ENCODE data around the gene C11orf98.
"Not testable (repeated sequence)": the region's sequence is repeated elsewhere in the genome, so short reads cannot be mapped to it uniquely, and the experiment has no call there.

The C11orf98 gene

DNA sequence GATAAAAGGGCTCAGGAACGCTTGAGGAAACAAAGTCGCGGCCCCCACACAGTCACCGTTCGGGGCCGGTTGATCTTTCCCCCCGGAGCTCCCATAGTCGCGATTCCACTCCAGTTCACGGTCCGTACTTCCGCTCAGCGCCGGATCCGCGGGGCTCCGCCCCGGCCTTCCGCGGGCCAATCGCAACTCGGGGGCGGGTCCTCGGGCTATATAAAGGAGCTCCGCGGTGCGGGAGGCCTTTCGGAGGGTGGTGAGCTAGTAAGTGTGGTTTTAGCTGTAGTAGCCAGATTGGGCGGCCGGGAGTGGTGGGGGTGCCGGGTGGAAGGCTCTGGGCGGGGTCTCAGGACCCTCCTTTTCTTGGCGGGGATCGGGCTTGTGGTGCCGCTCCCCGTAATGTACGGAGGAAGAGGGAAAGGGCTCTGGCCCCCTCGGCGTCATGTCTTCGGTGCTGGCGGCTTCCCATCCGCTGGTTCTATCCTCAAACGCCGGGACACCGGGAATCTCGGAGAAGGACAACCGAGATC lies at the start of gene C11orf98, which contains the start of gene CSKMT:
Gene C11orf98 (minus strand): TSS at position 136 of the 524 bp plus-strand sequence. CDS start 41 bp downstream, at position 95.
Gene CSKMT (plus strand): TSS at position 238 of the 524 bp plus-strand sequence. CDS start 568 bp downstream, outside the sequence.
- peak; percentile 92 to 94 for DNase-seq (ENCODE audit: low read depth in 2 of 2)

DNA sequence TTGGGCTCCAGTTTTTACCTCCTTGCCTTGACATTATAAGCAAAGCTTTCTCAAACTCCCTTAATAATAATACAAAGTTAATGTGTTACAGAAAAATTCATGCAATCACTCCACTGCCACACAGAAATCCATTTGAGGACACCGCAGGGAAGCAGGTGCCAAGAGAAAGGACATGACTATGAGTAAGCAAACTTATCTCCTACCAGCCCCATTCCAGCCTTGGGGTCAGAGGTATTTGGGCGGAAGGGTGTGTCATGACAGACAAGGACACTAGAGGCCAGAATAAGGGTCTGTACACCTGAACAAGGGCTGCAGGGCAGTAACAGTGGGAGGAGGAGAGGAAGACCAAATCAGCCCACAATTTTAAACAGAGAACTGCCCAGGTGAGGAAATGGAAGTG lies 48.3 kb upstream of the C11orf98 start:
- DNase-seq (ENCODE audit: low read depth in 2 of 2), result no peak

DNA sequence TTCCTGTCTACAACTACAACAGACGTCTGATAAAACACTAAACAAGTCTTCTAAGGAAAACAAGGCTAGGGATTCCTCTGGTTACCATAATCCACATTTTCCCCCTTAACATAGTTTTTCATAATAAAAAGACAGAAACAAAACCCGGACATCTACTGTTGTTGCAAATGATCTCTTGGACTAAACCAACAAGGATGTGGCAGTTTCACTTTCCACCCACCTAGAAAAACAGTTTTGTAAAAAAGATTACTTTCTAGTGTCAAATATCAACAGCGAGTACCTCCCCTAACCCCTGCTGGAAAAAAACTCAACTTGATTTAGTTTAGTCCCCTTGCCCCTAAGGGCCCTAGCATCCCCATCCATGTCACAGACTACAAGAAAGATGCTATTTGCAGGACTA lies 47.9 kb upstream of the C11orf98 start:
- DNase-seq (ENCODE audit: low read depth in 2 of 2), result no peak

DNA sequence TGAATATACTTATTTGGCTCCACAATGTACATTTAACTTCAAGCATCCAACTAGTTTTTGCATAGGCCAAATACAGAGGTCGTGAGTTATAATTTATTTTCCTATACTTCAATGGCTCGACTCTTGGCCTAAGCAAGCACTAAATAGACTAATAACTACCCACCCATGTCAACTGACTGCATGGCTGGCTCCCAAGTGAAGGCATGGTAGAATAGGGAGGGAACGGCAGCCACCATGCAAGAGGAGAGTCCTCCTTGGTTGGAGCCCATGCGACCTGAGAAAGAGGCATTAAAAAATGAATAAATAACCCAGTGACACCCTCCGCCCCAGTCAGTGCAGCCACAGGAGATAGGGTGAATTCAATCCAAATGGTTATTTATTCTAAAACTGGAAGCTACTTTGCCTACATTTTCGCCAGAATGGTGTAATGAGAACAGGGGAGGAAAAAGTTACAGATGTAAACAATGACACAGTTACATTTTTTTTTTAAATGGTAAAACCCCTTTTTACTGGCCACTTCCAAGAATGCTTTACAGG lies 47.3 kb upstream of the C11orf98 start:
- DNase-seq (ENCODE audit: low read depth in 2 of 2), result no peak

DNA sequence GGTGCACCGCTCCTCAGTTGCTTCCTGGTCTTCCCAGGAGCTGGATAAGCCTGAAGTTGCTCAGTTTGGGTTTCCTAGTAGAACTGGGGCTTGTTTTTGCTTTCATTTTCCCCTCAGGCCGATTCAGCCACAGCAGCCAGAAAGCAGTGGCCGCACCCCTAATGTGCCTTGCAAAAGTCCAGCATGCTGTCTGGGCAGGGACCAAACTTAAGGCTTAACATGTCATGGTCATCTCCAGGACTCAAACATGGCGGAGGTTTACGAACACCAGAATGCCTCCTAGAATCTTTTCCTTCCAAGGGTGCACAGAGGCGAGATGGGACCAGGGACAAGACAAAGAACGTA lies 45.0 kb upstream of the C11orf98 start:
- DNase-seq (ENCODE audit: low read depth in 2 of 2), result no peak

DNA sequence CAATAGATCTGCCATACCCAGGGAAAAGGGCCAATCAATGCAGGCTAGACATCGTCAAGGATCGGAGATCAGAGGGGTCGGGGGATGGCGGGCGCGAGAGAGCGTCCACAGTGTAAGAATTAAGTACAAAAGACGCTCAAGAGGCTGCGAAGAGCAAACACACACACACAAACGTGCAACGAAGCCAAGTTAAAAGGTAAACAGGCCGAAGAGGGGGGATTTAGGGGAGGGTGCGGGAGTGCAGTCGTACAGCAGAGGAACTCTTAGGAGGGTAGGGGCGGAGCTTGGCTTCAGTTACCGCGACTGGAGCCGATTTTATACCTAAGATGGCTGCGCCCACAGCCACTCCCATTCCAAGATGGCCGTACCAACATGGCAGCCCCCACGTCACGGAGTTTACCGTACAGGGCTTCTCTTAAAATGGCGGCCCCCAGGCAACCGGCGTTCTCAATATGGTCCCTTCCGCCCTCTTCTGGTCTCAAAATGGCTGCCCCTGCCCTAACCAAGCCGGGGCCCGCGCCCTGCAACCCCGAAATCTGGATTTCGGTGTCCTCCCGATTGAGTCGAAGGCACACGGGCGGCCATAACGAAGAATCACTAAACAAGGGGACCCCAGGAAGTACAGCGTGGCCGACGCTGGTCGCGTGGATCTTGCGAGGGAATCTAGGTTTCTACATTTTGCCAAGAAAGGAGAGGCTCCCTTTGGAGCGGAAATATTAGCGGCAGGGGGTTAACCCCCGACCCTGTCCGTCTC lies 44.4 kb upstream of the C11orf98 start:
- peak; percentile 92 to 96 for DNase-seq (ENCODE audit: low read depth in 2 of 2)

DNA sequence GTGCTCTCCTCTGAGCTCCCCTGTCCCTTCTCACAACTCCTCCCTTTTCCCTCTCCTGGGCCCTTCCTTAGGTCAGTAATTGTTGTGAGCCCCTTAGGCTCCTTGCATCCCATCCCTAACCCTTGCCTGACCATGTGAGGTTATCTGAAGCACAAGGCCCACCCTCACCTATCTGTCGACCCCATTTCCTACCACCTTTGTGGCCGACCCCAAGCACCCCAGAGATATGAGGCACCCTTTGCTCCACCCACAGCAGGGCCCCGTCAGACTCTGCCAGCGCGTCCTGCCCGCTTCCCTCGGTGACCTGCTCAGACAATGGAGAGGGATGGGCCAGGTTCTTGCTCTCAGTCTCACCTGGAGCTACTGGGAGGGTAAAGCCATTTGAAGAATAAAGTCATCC lies 43.8 kb upstream of the C11orf98 start:
- DNase-seq (ENCODE audit: low read depth in 2 of 2), result no peak

DNA sequence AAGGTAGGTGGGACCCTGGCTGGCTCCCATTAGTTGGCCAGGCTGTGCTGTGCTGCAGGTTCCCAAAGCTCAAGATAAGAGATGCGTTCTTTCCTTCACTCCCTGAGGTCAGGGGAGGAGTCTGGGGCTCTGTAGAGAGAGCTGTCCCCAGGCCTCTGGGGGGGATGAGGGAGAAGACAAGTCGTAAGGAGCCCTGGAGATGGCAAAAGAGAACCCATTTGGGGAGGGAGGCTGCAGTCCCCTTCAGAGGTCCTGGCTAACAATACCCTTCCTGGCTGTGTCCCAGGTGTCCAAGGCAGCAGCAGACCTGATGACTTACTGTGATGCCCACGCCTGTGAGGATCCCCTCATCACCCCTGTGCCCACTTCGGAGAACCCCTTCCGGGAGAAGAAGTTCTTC lies 43.4 kb upstream of the C11orf98 start:
- DNase-seq (ENCODE audit: low read depth in 2 of 2), result no peak

DNA sequence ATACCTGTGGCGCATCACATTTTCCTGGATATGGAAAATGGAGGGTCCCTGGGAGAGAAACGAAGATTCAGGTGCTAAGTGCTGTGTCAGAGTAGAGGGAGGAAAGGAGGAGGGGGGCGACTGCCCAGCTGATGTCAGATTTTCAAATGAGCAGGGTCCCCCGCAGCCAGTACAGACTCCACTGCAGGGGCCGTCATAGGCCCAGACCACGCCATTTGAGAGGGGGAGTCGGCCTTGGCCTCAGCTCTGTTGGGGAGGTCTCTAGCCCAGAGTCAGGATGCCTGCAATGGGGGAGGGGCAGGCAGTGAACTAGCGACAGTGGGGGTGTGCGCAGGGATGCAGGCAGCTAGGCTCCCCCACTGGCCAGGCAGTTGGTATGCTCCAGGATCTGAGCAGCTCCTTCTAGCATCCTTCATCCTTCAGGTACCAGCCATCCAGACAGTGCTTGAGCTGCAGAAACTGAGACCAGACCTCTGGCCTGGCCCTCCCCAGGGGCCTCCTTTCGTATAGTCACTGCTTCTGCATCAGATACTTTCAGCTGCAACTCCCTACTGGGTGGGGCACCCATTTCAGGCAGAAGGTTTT lies 42.4 kb upstream of the C11orf98 start, which contains the start of the genes BSCL2 and GNG3:
Gene BSCL2 (minus strand): TSS at position 148 of the 585 bp plus-strand sequence. CDS start 229 bp downstream, outside the sequence.
Gene GNG3 (plus strand): TSS at position 400 of the 585 bp plus-strand sequence. CDS start 620 bp downstream, outside the sequence.
- no peak for DNase-seq (ENCODE audit: low read depth in 2 of 2)

DNA sequence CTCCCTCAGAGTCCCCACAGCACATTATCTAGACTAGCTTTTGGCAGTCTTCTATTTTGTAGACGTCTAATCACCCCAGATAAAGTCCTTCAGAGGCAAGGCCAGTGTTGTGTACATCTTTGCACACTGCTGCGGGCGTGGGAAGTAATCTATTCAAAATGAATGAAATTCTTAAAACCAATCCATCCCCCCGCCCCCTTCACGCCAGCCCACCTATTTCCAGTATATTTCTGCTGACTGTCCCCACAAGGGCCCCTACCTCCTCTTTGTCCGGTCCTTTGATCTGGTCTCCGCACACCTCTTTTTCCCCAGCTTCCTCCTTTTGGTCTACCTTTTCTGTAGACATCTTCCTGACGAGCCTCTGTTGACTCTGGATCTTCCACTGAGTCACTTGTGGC lies 41.8 kb upstream of the C11orf98 start:
- no peak for DNase-seq (ENCODE audit: low read depth in 2 of 2)

DNA sequence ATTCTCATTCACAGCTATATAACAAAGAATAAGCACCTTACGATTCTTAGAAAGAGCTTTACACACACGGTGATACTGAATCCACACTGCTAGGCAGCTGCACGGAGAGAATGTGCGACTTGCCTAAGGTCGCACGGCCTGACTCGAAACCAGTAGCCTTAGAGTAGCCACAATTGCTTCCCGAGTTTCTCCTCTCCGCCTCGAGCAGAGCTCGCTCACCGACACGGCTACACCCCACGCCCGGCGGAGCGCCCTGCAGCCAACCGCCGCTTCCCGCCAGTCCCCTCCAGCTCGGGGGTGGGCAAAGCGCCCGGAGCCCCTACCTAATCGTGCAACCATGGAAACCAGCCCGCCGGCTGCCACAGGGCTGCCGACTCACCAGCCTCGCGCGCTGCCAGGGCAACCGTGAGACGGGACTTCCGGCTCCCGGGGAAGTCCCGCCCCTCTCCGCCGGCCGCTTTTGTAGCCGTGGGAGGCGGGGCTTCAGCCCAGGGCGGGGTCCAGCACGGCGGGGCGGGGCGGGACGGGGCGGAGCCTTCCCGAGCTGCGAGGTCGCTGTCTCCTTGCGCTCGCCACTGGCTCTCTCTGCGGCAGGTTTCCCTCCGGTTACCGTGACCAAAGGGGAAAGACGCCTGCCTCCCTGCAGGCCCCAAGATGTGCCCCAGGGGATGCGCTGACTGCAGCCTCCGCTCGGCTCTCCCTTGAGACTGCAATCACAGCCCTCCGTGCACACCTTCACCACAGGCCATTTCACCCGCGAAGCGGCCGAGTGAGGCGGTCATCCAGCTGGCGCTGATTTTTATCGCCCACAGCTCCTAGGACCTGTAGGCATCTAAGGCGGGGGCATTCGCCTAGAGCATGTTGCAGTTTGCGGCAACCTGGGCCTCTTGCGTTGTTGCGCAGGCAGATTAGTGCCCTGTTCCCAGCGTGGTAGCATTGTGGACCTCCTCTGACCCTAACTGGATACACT lies 41.2 kb upstream of the C11orf98 start:
- DNase-seq (ENCODE audit: low read depth in 2 of 2), result peak; percentile 89 to 91

DNA sequence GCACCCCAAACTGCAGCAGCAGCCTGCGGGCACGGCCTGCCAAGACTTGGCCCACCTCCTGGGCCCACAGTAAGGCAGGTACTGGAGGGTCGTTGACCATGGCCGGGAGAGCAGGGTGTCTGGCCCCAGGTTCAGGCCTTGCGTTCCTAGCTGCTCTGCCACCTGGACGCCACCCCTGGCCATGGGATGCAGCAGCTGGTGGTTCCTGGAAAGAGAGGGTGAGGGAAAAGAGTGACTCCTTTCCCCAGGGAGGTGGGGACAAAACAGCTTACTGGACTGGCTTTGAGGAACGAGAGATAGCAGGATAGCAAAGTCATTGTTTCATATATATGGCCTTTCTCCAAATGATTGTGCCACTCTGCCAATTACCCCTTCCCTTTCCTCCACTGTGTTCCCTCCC lies 40.4 kb upstream of the C11orf98 start:
- DNase-seq (ENCODE audit: low read depth in 2 of 2), result no peak

DNA sequence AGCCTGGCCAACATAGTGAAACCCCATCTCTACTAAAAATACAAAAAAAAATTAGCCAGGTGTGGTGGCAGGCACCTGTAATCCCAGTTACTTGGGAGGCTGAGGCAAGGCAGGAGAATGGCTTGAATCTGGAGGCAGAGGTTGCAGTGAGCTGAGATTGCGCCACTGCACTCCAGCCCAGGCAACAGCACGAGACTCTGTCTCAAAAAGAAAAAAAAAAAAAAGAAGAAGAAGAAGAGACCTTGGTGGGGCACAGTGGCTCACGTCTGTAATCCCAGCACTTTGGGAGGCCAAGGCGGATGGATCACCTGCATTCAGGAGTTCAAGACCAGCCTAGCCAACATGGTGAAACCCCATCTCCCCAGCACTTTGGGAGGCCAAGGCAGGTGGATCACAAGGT lies 38.9 kb upstream of the C11orf98 start:
- DNase-seq (ENCODE audit: low read depth in 2 of 2), result not testable (repeated sequence)

DNA sequence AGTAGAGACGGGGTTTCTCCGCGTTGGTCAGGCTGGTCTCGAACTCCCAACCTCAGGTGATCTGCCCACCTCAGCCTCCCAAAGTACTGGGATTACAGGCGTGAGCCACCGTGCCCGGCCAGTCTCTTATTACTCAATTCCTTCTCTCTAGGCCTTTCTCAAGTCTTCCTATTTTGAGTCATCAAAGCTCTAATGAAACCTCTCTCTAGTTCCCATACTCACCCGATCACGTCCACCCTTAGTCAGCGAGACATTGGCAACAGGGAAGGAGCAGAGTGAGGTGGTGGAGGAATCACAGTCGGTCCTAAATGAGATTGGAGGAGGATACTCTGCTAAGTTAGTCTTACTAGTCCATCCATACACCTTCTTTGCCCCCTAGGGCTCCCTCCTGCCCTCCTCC lies 37.2 kb upstream of the C11orf98 start:
- no peak for DNase-seq (ENCODE audit: low read depth in 2 of 2)

DNA sequence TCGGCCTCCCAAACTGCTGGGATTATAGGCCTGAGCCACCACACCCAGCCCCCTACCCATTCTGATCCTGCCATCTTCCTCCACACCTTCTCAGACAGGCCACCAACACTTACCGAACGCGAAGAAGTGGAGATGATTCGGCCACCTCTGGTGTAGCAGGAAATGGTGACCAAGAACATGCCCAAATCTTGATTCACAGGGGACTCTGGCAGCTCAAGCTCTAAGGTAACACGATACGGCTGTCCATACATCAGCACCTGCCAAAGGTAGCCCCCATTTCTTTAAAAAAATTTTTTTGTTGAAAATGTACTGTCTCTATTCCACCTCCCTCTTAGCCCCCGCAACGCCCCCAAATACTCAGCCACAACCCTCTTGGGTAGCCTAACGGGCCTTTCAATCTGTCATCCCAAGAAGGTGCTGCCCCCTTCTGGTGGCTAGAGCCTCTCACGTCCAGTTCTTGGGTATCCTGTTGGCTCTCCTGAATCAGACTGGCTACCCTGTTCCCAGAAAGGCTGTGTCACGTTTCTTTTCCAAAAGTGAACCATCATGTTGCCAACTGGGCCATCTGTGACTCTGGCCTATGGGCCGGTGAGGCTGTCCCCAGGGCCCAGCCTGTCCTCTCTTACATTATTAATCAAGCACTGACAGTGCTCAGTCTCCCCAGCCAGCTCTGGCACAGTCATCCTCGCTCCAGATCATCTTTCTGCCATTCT lies 29.6 kb upstream of the C11orf98 start:
- peak; percentile 48 to 66 for DNase-seq (ENCODE audit: low read depth in 2 of 2)

DNA sequence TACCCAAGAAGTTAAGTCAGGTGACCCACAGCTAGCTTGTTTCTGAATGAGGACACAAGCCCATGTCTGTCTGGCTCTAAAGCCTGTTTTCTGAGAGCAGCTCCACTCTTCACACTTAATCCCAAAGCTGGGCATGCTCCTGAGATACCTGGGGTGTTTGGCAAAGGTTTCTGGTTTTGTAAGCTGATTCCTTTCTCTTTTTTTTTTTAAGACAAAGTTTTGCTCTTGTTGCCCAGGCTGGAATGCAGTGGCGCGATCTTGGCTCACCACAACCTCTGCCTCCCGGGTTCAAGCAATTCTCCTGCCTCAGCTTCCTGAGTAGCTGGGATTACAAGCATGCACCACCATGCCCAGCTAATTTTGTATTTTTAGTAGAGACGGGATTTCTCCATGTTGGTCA lies 28.6 kb upstream of the C11orf98 start:
- not testable (repeated sequence) for DNase-seq (ENCODE audit: low read depth in 2 of 2)

DNA sequence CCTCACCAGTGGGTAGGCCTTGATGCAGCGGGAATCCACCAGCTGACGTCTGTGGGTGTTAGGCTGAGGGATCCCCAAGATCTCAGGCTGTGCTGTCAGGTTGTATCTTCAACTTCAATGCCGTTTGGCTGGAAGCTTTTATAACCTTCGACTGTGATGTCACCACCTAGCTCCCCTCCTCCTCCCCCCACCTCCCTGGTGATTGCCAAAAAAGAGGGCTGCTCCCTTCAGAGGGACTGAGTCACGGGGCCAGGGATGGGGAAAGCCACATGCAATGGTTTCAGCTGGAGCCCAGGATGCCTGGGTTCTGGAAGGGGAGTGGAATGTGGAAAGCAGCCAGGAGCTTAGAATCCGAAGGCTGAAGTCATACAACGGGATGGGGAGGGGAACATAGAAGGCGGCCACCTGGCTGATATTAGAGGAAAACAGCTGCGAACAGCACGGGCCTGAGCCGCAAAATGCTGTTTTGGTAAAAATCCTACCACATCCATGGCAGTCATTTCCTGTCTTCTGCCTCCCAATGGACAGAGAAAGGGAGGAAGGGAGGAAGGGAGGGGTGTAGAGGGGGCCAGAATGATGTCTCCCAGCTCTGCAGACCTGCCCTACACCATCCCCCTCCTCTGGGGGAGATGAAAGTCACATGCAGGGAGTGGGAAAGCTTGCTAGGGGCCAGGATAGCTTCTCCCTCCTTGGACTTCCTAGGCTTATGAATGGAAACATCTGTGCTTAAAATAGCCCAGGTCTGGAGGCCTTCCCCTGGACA lies 24.6 kb upstream of the C11orf98 start, which contains the start of gene LRRN4CL:
Gene LRRN4CL (minus strand): TSS at position 110 of the 763 bp plus-strand sequence. CDS start 1,022 bp downstream, outside the sequence.
- DNase-seq (ENCODE audit: low read depth in 2 of 2), result no peak

DNA sequence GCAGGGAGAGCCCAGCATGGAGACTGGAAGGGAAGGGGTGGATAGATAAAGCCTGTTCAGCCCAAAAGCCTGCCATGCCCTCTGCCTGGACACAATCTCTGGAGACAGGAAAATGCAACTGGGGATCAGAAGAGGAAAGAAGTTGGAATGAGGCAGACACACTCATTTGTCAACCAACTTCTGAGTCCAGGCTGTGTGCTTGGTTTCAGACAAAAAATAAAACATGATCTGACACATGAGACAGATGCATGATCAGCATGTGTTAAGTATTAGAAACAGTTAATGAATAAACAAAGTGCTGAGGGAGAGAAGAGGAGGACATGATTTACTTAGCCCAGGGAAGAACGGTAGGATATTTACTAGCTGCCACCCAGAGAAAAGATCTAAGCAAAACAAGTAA lies 23.5 kb upstream of the C11orf98 start:
- DNase-seq (ENCODE audit: low read depth in 2 of 2), result no peak

DNA sequence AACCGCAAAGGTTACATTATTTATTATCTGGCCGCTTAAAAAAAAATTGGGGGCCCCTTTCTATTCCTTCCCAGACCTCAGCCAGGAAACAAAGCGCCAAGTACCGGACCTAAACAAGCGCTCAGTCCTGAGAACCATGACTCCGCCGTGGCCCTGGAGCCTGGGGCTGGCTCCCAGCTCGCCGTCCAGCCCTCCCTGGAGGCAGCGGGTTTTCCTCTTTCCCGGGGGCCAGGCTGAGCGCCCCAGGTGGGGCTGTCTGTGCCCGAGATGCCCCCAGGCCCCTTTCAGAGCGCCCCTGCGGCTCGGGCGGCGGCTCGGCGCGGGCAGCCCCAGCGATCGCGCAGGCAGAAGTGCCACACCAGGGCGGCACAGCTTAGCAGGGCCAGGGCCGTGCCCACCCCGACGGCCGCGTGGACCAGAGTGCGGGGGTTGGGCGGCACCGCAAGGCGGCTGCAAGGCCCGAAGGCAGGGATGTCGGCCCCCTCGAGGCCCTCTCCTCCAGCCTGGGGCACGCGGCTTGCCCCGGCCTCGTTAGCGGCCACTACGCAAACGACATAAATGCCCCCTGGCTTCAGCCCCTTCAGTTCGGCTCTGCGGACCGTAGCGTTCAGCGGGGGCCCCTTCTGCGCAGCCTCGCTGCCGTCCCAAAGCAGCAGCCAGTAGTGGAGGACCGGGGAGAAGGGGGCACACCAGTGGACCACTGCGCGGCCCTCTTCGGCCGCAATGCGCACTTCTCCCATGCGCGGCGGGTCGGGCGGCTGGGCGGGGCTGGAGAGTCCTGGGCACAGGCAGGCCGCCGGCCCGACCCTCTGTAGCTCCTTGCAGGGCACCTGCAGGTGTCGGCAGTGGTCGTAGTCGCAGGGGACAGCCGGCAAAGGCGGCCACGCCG lies 22.7 kb upstream of the C11orf98 start:
- no peak for DNase-seq (ENCODE audit: low read depth in 2 of 2)

All from activated CD8-positive, alpha-beta memory T cell treated with anti-CD3 and anti-CD28 coated beads for 4 hours (primary cell).